K562 (cell line): Measurements from ENCODE around the gene PDE4A. TPM values are rescaled to one million over a fixed set of nuclear protein-coding genes. Genes with fewer than 3 reads are reported as not detected.

Experiments
- ETV5 ChIP-seq: sonication (generic); formaldehyde crosslinking; IDR thresholded peaks from 2 replicates; pipeline ENCODE4 v1.4.0; 2020; ENCODE audit warnings: low read depth, mild to moderate bottlenecking, missing genetic modification reagents
- JUND ChIP-seq, 2 experiments: IDR thresholded peaks; 2 replicates in 1 of 2; 3 replicates in 1 of 2; pipeline ENCODE4 v1.6.1; 2011; ENCODE audit warnings: borderline replicate concordance in 2 of 2, low read depth in 2 of 2, low read length in 2 of 2, improper control_type of control experiment in 1 of 2, missing biosample characterization in 1 of 2, missing genetic modification characterization in 1 of 2, missing genetic modification reagents in 1 of 2
- KLF1 ChIP-seq: fragments of 450-650 bp; IDR thresholded peaks from 2 replicates; pipeline ENCODE4 v1.6.1; 2016; ENCODE audit warnings: missing genetic modification characterization, missing compliant biosample characterization
- NBN ChIP-seq: fragments of 450-650 bp; IDR thresholded peaks from 2 replicates; pipeline ENCODE4 v1.6.1; 2016; ENCODE audit warnings: low read depth, mild to moderate bottlenecking
- POU5F1 ChIP-seq: fragments of 150-350 bp; IDR thresholded peaks from 2 replicates; pipeline ENCODE4 v1.6.1; 2014; ENCODE audit warnings: borderline replicate concordance, low read length, low read depth, mild to moderate bottlenecking; ENCODE audit not compliant: partially characterized antibody
- PTRF ChIP-seq: fragments of 450-650 bp; IDR thresholded peaks from 2 replicates; pipeline ENCODE4 v1.6.1; 2016; ENCODE audit warnings: mild to moderate bottlenecking, missing genetic modification characterization, missing compliant biosample characterization
- SMARCE1 ChIP-seq: fragments of 450-650 bp; IDR thresholded peaks from 2 replicates; pipeline ENCODE4 v1.7.1; 2016; ENCODE audit warnings: mild to moderate bottlenecking
- SPI1 ChIP-seq: IDR thresholded peaks from 2 replicates; pipeline ENCODE4 v1.6.1; 2011; ENCODE audit warnings: low read depth, low read length, control low read depth, borderline replicate concordance
- TCF7L2 ChIP-seq: fragments of 150-350 bp; IDR thresholded peaks from 2 replicates; pipeline ENCODE4 v1.6.1; 2016; ENCODE audit warnings: low read depth, mild to moderate bottlenecking, low read length, moderate library complexity
- TFAM ChIP-seq: fragments of 250-450 bp; sonication (Bioruptor Pico); conservative IDR thresholded peaks from 2 replicates; pipeline ENCODE4 v1.5.0; 2021; ENCODE audit warnings: mild to moderate bottlenecking, moderate library complexity
- ZBTB17 ChIP-seq: fragments of 450-650 bp; formaldehyde crosslinking; IDR thresholded peaks from 2 replicates; pipeline ENCODE4 v1.4.0; 2020; ENCODE audit warnings: mild to moderate bottlenecking
- ZBTB7A ChIP-seq: IDR thresholded peaks from 2 replicates; pipeline ENCODE4 v1.6.1; 2011; ENCODE audit warnings: low read depth, mild to moderate bottlenecking, low read length, moderate library complexity, borderline replicate concordance; ENCODE audit not compliant: control insufficient read depth
- ZKSCAN1 ChIP-seq: fragments of 150-350 bp; IDR thresholded peaks from 2 replicates; pipeline ENCODE4 v1.6.1; 2016; ENCODE audit warnings: low read depth, low read length
- ZNF165 ChIP-seq: fragments of 250-450 bp; sonication (Bioruptor Pico); IDR thresholded peaks from 2 replicates; pipeline ENCODE4 v1.4.0; 2020; ENCODE audit warnings: borderline replicate concordance
- ZNF212 ChIP-seq: fragments of 450-650 bp; formaldehyde crosslinking; IDR thresholded peaks from 2 replicates; pipeline ENCODE4 v1.4.0; 2020; ENCODE audit warnings: mild to moderate bottlenecking
- ZNF444 ChIP-seq: fragments of 250-450 bp; sonication (Bioruptor Pico); IDR thresholded peaks from 2 replicates; pipeline ENCODE4 v1.4.0; 2020; ENCODE audit warnings: mild to moderate bottlenecking, moderate library complexity
- ZNF695 ChIP-seq: fragments of 450-650 bp; formaldehyde crosslinking; IDR thresholded peaks from 2 replicates; pipeline ENCODE4 v1.4.0; 2020; ENCODE audit warnings: mild to moderate bottlenecking, moderate library complexity
- ZSCAN29 ChIP-seq: fragments of 450-650 bp; IDR thresholded peaks from 2 replicates; pipeline ENCODE4 v1.6.1; 2017
- polyA plus RNA-seq, 8 experiments: library from polyadenylated mRNA; depleted of rRNA in 4 of 8; stranded (reverse) in 5 of 8; unstranded in 3 of 8; fragments of >200 nt; fragmentation: Nextera tagmentation in 2 of 8; fragmentation: Illumina TruSeq in 1 of 8; extraction: Ambion mirVana in 2 of 8; extraction: Trizol in 1 of 8; gene quantifications; 2 replicates each; pipeline versions ENCODE4 v1.2.1 to v1.2.3, GENCODE V29; 2011 to 2014; ENCODE audit warnings: inconsistent platforms in 1 of 8, missing spikeins in 1 of 8
- total RNA-seq, 7 experiments: library from RNA; depleted of rRNA in 6 of 7; stranded (reverse); fragments of >200 nt in 6 of 7; fragmentation: Illumina TruSeq in 2 of 7; extraction: Trizol in 2 of 7; gene quantifications; 2 replicates each; pipeline versions ENCODE4 v1.2.1 to v1.2.3, GENCODE V29; 2011 to 2021; ENCODE audit warnings: low replicate concordance in 1 of 7
- TF ChIP-seq, protein P1 (sequence below): fragments of 200-800 bp; sonication (Bioruptor generic); IDR thresholded peaks from 2 replicates; pipeline ENCODE4 v1.6.1; 2017; ENCODE audit warnings: missing genetic modification characterization, missing compliant biosample characterization
- TF ChIP-seq, protein P2 (sequence below): fragments of 250-450 bp; sonication (Bioruptor Pico); IDR thresholded peaks from 2 replicates; pipeline ENCODE4 v1.5.0; 2022; ENCODE audit warnings: mild to moderate bottlenecking
- TF ChIP-seq, protein P3 (sequence below): fragments of 250-450 bp; sonication (Bioruptor Pico); IDR thresholded peaks from 2 replicates; pipeline ENCODE4 v1.9.0; 2021; ENCODE audit warnings: mild to moderate bottlenecking, inconsistent platforms

PDE4A gene
- total and polyA plus RNA-seq, 9 of the 15 experiments (the other 6 are each of a cell fraction or from before 2014, with no cell fraction given) = 0.66 to 26.9 (median 4.6) TPM

DNA sequence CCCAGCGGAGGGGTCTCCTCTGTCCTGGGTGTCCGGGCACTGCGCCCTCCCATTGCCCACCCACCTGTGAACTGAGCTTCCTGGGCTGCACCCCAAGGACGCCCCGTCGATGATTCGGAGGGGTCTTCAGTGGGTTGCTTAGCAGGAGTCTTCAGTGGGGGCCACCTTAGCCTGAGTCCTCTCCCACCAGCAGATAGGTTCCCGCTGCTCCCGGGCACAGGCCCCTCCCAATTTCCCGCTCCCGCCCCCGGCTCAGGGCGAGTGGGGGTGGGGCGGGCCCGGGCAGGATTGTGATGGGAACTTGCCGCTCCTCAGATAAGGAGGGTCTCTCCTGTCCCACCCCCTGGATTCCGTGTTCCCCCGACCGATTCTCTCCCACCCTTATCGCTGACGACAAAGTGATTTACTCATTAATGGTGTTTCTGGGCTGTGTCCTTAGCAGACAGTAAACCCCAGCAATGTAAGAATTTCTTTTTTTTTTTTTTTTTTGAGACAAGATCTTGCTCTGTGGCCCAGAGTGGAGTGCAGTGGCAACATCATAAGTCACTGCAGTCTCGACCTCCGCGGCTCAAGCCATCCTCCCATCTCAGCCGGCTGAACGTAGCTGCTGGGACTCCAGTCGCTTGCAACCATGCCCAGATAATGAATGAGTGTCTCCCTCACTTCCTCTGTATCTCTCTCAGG lies 97.6 kb downstream of the PDE4A start (continued):
- TF ChIP-seq ZNF165 (CRISPR knock-in tag) (no peak), ZNF444 (CRISPR knock-in tag) (no peak), ZNF212 (CRISPR knock-in tag) (no peak), ZBTB17 (no peak), ETV5 (CRISPR knock-in tag) (no peak), JUND (IDR thresholded peaks at IDR 0.05; ENCODE audit: borderline replicate concordance, low read depth, low read length) (no peak), JUND (tag; IDR thresholded peaks at IDR 0.05; ENCODE audit: borderline replicate concordance, low read depth, low read length) (no peak), ZNF695 (no peak), PTRF (tag) (no peak), SPI1 (peak; percentile 38; the same call in 1 of the 2 replicates), ZSCAN29 (no peak), ZBTB7A (peak; percentile 37; the same call in 1 of the 2 replicates), TFAM (CRISPR knock-in tag) (no peak), ZKSCAN1 (no peak), TCF7L2 (no peak), SMARCE1 (peak; percentile 59; the same call in 1 of the 2 replicates), KLF1 (tag) (no peak), POU5F1 (no peak), NBN (no peak)
- TF ChIP-seq, protein P1, sequence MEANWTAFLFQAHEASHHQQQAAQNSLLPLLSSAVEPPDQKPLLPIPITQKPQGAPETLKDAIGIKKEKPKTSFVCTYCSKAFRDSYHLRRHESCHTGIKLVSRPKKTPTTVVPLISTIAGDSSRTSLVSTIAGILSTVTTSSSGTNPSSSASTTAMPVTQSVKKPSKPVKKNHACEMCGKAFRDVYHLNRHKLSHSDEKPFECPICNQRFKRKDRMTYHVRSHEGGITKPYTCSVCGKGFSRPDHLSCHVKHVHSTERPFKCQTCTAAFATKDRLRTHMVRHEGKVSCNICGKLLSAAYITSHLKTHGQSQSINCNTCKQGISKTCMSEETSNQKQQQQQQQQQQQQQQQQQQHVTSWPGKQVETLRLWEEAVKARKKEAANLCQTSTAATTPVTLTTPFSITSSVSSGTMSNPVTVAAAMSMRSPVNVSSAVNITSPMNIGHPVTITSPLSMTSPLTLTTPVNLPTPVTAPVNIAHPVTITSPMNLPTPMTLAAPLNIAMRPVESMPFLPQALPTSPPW (CRISPR knock-in tag) = 0 out of 2 replicates have a peak, but pooled peaks have one; percentile 28
- TF ChIP-seq, protein P2, sequence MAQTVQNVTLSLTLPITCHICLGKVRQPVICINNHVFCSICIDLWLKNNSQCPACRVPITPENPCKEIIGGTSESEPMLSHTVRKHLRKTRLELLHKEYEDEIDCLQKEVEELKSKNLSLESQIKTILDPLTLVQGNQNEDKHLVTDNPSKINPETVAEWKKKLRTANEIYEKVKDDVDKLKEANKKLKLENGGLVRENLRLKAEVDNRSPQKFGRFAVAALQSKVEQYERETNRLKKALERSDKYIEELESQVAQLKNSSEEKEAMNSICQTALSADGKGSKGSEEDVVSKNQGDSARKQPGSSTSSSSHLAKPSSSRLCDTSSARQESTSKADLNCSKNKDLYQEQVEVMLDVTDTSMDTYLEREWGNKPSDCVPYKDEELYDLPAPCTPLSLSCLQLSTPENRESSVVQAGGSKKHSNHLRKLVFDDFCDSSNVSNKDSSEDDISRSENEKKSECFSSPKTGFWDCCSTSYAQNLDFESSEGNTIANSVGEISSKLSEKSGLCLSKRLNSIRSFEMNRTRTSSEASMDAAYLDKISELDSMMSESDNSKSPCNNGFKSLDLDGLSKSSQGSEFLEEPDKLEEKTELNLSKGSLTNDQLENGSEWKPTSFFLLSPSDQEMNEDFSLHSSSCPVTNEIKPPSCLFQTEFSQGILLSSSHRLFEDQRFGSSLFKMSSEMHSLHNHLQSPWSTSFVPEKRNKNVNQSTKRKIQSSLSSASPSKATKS = no peak
- TF ChIP-seq, protein P3, sequence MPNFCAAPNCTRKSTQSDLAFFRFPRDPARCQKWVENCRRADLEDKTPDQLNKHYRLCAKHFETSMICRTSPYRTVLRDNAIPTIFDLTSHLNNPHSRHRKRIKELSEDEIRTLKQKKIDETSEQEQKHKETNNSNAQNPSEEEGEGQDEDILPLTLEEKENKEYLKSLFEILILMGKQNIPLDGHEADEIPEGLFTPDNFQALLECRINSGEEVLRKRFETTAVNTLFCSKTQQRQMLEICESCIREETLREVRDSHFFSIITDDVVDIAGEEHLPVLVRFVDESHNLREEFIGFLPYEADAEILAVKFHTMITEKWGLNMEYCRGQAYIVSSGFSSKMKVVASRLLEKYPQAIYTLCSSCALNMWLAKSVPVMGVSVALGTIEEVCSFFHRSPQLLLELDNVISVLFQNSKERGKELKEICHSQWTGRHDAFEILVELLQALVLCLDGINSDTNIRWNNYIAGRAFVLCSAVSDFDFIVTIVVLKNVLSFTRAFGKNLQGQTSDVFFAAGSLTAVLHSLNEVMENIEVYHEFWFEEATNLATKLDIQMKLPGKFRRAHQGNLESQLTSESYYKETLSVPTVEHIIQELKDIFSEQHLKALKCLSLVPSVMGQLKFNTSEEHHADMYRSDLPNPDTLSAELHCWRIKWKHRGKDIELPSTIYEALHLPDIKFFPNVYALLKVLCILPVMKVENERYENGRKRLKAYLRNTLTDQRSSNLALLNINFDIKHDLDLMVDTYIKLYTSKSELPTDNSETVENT = no peak
